GM18508 (cell line): ENCODE results near the gene PTDSS2.
"Not testable (repeated sequence)": the region's sequence is repeated elsewhere in the genome, so short reads cannot be mapped to it uniquely, and the experiment has no call there.

Source experiments
- ATAC-seq: cut with Tn5 transposase; IDR thresholded peaks from one replicate; pipeline ENCODE4 v1.9.1; 2021; ENCODE audit warnings: moderate number of reproducible peaks; ENCODE audit not compliant: insufficient read depth, unreplicated experiment

PTDSS2 gene

DNA sequence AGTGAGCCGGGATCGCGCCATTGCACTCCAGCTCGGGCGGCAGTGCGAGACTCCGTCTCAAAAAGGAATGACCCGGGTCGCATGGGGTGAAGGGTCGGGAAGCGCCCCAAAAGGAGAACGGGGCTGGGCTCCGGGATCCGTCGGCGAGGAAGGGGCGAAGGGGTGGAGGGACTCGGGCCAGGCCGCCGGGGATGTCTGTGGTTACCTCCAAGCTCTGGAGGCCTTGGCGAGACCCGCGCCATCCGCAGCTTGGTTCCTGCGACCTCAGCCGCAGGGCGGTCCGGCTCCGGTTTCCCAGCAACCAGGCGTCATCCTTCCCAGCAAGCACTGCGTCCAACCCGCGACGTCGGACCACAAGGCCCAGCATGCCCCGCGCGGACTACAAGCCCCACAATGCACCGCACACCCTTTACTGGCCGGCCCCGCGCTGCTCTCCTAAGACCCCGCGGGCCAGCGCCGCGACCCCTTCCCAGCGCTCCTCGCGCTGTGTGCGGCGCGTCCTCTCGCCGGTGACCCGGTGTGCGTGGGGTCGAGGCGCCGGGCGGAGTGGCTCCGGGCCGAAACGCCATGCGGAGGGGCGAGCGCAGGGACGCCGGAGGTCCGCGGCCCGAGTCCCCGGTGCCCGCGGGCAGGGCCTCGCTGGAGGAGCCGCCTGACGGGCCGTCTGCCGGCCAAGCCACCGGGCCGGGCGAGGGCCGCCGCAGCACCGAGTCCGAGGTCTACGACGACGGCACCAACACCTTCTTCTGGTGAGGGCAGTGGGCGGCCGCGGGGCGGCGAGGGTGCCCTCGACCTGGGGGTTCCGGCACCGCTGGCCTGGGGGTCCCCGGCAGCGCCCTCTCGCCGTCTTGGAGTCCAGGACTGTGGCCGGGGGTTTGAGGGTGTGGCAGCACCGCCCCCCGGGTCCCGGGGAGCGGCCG lies at the start of gene PTDSS2:
Gene PTDSS2 (plus strand): TSS at position 391 of the 920 bp plus-strand sequence. CDS start 177 bp downstream, at position 568.
- peak; percentile 55 for ATAC-seq

DNA sequence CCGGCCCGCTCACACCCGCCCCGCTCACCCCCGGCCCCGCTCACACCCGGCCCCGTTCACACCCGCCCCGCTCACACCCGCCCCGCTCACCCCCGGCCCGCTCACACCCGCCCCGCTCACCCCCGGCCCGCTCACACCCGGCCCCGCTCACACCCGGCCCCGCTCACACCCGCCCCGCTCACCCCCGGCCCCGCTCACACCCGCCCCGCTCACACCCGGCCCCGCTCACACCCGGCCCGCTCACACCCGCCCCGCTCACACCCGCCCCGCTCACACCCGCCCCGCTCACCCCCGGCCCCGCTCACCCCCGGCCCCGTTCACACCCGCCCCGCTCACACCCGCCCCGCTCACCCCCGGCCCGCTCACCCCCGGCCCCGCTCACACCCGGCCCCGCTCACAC lies 48.9 kb upstream of the PTDSS2 start:
- ATAC-seq, result not testable (repeated sequence)

DNA sequence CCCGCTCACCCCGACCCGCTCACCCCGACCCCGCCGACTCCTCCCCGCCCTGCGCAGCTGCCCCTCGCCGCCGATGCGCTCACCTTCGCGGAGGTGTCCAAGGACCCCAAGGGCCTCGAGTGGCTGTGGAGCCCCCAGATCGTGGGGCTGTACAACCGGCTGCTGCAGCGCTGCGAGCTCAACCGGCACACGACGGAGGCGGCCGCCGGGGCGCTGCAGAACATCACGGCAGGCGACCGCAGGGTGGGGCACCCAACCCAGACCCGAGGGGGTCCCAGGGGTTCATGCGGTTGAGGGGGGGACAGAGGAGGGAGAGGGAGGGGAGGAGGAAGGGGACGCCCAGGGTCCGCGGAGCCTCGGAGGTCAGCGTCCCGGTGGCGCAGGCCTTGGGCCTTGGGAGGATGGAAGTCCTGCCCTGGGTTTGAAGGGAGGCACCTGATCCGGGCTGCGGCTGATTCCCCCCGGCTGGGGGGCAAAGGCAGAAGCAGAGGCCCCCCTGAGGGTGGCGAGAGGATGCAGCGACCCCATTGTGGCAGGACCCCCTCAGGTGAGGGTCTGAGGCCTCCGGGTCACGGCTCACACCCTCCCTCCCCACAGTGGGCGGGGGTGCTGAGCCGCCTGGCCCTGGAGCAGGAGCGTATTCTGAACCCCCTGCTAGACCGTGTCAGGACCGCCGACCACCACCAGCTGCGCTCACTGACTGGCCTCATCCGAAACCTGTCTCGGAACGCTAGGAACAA lies 46.9 kb upstream of the PTDSS2 start:
- ATAC-seq, result no peak

DNA sequence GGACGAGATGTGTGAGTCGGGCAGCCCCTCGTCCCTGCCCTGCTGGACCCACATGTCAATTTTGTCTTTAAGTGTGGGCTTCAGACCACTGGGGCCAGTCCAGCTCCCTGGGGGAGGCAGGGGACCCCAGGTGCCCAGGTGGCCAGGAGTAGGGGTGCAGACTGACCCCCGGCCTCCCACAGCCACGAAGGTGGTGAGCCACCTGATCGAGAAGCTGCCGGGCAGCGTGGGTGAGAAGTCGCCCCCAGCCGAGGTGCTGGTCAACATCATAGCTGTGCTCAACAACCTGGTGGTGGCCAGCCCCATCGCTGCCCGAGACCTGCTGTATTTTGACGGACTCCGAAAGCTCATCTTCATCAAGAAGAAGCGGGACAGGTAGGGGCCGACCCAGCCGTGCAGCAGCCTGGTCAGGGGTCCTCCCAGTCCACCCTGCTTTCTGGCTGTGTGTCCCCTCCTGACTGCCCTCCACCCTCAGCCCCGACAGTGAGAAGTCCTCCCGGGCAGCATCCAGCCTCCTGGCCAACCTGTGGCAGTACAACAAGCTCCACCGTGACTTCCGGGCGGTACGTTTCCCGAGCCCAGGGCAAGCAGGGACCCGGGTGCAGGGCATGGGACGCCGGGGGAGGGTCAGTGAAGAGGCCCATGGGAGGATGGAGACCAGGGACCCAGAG lies 46.2 kb upstream of the PTDSS2 start:
- ATAC-seq, result no peak

DNA sequence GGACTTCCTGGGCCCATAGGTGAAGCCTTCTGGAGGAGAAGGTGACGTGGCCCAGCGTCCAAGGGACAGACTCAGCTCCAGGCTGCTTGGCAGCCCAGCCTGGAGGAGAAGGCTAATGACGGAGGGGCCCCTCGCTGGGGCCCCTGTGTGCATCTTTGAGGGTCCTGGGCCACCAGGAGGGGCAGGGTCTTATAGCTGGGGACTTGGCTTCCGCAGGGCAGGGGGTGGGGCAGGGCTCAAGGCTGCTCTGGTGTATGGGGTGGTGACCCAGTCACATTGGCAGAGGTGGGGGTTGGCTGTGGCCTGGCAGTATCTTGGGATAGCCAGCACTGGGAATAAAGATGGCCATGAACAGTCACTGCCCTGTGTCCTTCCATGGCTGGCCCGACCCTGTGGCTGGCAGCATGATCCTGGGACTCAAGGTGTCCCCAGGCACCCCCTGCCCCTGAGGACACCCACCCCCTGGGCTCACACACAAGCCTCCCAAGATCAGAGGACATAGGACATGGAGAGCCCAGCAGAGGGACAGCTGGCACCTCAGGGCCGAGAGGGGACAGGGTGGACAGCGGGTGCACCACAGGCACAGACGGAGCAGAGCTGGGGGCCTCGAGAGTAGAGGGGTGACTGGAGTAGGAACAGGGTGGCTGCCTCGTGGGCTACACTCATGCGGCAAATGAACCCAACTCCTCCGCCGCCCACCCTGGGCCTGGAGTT lies 45.4 kb upstream of the PTDSS2 start:
- no peak for ATAC-seq

DNA sequence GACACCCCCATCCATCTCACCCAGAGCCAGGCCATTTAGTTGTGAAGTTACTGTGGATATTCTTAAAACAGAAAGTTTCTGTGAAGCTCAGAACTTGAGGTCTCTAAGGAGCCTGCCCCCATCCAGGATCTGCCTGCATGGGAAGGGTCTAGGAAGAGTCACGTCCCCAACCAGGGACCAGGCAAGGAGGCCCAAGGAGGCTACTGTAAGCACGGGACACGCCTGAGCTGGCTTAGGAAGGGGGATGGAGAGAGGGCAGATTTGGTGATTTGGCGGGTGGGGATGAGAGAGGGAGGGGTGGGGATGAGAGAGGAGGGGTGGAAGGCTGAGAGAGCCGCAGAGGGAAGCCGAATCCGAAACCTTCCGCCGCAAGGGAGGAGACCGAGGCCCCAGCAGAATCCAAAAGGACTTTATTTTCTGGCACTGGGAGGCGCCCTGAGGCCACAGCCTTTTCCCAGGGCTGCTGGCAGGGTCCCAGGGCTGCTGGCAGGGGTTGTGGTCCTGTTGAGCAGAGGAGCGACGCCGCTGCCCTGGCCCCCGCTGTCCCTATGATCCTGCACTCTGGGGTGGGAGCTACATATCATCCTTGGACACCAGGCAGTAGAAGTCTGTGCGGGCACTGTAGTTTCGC lies 44.6 kb upstream of the PTDSS2 start:
- ATAC-seq, result no peak

DNA sequence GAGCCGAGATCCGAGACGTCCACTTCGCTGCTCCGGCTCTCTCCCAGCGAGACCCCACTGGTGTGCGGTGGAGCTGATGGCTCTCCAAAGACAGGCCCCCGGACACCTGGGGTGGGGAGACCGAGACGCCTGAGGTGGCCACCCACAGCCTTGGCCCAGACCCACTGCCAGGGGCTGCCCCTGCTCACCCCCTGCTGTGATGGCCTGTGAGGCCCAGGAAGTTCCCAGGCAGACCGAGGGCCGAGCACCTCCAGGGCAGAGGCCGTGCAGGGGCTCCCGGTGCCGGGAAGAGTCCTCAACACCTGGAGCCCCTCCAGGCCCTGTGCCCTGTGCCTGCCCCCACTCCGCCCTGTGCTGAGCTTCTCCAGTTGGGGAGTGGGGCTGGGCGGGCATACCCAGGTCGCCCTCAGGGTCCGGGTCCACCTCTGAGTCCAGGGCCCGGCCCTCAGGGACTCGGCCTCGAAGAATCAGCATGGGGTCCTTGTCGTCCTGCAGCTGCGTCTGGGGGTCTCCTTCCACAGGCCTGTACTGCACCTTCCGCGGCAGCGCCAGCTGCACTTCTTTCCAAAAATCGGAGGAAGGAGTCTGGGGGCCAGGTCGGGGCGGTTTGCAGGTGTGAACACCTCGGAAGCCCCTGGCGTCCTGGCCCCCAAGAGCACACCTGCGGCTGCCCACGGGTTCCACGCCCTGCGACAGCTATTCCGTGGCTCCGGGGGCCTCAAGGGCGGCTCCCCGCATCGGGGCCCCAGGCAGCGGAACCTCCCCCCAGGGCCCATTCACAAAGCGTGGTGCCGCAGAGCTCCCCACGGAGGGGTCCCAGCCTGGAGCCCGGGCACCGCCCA lies 43.9 kb upstream of the PTDSS2 start:
- no peak for ATAC-seq

DNA sequence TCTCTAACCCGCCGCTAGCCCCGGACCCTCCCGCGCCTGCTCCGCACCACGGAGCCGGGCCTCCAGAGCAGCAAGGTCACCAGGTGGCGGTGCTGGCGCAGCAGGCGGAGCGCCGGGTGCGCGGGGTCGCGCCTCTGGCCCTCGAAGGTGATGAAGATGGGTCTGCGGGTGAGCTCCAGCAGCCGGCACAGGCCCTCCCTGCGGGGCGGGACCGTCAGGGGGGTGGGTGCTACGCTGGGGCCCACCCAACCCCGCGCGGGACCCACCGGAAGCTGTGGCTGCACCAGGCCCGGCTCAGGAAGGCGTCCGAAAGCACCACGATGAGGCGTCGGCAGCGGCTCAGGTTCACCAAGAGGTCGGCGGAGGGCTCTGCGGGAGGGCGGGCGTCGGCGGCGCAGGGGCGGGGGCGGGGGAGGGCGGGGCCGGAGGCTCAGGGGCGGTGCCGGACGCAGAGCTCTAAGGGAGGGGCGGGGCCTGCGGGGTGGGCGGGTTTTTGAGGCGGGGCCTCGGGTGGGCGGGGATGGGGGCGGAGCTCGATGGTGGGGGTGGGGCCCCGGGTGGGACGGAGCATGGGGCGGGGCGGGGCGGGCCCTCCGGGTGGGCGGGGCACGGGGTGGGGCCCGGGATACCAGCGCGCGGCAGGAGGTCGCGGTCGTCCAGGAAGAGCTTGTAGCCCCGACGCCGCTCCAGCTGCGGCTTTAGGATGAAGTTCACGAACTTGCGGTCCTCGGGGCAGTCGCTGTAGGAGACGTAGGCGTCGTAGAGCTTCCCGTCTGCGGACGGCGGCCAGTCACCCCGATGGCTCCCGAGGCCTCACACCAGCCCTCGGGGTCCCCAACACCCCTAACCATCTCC lies 43.1 kb upstream of the PTDSS2 start:
- no peak for ATAC-seq

DNA sequence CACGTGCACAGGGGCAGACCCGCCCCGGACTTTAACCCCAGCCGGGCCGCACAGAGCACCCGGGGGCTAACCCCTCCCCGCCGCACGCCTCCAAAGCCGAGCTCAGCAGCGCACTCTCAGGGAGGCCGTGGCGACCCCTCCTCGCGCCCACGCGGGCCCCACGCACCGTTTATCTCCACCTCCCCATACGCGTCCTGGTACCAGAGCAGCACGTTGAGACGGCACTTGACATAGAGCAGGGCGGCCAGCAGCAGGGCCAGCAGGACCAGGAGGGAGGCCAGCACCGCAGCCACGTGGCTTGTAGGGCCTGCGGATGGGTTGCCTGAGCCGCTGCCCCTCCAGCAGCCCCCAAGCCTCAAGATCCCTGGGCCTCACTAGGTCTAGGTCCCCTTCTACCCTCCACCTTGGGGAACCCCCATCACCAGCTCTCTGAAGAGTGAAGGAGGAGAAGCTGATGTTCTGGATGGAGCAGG lies 42.4 kb upstream of the PTDSS2 start:
- no peak for ATAC-seq

DNA sequence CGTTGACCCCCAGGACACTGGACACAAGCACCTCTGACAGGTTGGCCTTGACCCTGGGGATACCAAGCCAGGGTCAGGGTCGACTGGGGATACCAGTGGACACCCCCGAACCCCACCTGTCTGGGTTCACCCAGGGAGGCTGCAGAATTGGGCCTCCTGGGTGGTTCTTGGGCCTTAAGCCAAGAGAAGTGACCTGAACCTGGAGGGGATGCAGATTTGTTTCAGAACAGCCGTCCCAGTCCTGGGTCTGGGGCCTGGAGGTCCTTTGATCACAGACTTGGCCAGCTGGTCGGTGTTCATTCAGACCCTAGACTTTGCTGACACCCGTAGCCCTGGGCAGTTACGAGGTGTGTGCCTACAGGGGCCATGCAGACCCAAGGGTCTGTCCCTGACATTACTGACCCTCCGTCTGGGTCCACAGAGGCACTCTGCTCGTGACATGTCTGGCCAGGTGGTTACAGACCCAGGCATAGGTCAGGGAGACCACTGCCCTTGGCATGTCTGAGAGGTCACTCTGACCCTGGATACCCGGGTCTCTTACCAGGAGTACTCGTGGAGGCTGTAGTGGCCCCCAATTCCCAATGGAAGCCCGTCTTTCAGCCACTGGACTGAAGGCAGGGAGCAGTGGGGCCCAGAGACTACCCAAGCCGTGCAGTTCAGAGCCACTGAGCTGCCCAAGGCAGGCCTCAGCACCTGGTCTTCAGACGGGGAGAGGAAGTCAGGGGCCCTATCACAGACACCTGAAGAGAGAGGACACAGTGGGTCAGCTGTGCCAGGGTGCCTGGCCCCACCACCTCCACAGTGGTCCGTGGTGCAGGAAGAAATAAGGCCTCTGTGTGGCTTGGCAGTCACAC lies 41.7 kb upstream of the PTDSS2 start:
- no peak for ATAC-seq

DNA sequence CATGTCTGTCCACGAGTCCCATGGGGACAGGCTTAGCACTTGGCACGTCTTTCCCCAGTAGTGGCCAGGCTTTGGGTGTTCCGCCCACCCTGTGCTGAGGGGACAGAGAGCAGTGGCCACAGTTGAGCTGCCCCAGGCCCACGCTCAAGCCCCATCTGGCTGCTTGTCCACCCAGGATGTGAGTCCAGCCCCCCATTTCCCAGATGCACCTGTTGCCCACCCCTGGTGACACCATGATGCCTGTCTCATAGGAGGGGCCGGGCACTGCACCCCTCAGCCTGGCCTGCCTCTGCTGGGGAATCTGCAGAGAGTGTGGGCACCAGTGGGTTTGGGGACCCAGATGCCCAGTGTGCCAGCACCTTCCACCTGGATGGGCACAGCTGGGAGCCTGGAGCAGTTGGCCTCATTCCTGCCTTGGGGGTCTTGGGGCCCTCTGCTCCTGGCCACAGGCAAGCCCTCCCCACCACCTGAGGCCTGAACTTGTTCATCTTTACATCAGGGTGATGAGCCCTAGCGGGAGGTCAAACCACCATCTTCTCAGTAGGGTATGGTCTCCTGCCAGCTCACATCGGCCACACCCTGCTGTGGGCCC lies 41.0 kb upstream of the PTDSS2 start:
- ATAC-seq, result no peak

DNA sequence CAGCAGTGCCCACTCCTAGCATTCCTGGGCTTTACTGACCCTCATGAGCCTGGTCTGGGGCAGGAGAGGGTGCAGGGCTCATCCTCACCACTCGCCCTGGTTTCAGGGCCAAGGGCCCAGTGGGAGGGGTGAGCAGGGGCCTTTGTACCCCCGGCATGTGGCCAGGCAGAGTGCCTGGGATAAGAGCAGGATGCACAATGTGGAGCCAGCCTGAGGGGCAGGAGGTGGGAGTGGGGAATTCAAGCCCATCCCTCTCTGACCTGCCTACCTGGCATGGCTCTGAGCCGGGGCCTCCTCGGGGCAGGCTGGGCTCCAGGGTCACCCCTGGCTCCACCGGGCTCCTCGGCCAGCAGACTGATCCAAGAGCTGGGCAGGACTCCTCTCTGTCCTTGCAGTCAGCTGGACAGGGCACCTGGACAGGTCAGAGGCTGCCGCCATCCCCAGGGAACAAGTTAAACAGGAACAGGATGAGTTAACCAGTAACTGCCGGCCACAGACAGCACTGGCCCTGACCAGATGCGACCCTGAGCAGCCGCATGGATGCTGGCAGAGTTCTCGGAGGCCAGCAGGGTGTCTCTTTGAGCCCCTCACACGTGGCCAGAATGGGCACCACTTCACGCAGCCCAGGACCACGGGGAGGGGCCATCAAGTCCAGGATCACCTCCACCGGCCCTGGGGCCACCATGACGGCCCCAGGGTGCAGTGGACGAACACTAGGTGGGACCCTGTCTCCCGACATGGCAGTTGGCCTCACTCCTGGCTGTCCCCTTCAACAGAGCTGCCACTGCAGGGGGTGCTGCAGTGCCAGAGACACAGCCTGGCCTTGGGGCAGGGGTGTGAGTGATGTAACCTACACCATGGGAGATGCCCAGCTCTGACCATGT lies 40.2 kb upstream of the PTDSS2 start:
- ATAC-seq, result no peak

DNA sequence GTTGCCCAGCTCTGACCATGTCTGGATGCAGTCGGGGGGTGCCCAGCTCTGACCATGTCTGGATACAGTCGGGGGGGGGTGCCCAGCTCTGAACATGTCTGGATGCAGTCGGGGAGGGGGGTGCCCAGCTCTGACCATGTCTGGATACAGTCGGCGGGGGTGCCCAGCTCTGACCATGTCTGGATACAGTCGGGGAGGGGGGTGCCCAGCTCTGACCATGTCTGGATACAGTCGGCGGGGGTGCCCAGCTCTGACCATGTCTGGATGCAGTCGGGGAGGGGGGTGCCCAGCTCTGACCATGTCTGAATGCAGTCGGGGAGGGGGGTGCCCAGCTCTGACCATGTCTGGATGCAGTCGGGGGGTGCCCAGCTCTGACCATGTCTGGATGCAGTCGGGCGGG lies 39.4 kb upstream of the PTDSS2 start:
- not testable (repeated sequence) for ATAC-seq

DNA sequence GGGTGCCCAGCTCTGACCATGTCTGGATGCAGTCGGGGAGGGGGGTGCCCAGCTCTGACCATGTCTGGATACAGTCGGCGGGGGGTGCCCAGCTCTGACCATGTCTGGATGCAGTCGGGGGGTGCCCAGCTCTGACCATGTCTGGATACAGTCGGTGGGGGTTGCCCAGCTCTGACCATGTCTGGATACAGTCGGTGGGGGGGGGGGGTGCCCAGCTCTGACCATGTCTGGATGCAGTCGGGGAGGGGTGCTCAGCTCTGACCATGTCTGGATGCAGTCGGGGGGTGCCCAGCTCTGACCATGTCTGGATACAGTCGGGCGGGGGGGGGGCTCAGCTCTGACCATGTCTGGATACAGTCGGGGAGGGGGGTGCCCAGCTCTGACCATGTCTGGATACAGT lies 38.6 kb upstream of the PTDSS2 start:
- ATAC-seq, result not testable (repeated sequence)

DNA sequence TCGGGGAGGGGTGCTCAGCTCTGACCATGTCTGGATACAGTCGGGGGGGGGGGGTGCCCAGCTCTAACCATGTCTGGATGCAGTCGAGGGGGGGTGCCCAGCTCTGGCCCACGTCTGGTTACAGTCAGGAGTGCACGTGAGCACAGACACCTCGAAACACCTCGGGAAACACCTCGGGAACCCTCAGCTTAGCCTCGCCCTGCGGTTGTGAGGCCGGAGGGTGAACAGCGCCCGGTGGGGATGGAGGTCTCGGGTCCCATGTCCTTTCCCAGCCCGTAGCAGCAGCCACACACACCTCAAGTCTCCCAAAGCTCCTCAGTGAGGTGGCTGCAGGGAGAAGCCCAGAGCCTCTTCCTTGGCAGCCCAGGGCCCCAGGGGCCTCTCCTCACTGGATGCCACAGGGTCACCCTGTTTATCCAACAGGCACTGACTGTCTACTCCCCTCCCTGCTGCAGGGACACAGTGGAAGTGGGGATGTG lies 37.4 kb upstream of the PTDSS2 start:
- no peak for ATAC-seq
